Panc1 (cell line): Measurements from ENCODE around the gene GGCX.

Experiments used
- CTCF ChIP-seq: fragments of 450-650 bp; IDR thresholded peaks from 2 replicates; pipeline ENCODE4 v1.5.1; 2017; ENCODE audit warnings: mild to moderate bottlenecking
- POLR2AphosphoS5 ChIP-seq: IDR thresholded peaks from 2 replicates; pipeline ENCODE4 v1.6.1; 2012; ENCODE audit warnings: mild to moderate bottlenecking, low read depth, low read length, moderate library complexity
- REST ChIP-seq, 2 experiments: IDR thresholded peaks; 2 replicates each; pipeline ENCODE4 v1.6.1; 2011 to 2012; ENCODE audit warnings: low read depth in 2 of 2, control low read depth in 1 of 2, low read length in 1 of 2, mild to moderate bottlenecking in 1 of 2, moderate library complexity in 1 of 2; ENCODE audit not compliant: insufficient read depth in 1 of 2
- TCF7L2 ChIP-seq: IDR thresholded peaks from 2 replicates; pipeline ENCODE4 v1.6.1; 2011; ENCODE audit warnings: mild to moderate bottlenecking, low read depth, low read length, inconsistent platforms

- TF ChIP-seq CTCF (no peak), POLR2AphosphoS5 (no peak), REST (IDR thresholded peaks at IDR 0.05; ENCODE audit: insufficient read depth in 1 of 2, low read depth in 2 of 2, low read length in 1 of 2) (no peak), TCF7L2 (peak; percentile 59; the same call in 1 of the 2 replicates)
Observed at GRCh38 chr2:85602476-85603234, 41.4 kb upstream of the GGCX start, which contains the start of gene TMEM150A.
